EL (cell line): ENCODE measurements around the gene SLC27A6.
"Not testable (repeated sequence)": the region's sequence is repeated elsewhere in the genome, so short reads cannot be mapped to it uniquely, and the experiment has no call there.

Experiments used
- DNase-seq: peaks from one replicate; pipeline ENCODE4 v3.0.0-alpha.2; 2016

Gene SLC27A6, protein sequence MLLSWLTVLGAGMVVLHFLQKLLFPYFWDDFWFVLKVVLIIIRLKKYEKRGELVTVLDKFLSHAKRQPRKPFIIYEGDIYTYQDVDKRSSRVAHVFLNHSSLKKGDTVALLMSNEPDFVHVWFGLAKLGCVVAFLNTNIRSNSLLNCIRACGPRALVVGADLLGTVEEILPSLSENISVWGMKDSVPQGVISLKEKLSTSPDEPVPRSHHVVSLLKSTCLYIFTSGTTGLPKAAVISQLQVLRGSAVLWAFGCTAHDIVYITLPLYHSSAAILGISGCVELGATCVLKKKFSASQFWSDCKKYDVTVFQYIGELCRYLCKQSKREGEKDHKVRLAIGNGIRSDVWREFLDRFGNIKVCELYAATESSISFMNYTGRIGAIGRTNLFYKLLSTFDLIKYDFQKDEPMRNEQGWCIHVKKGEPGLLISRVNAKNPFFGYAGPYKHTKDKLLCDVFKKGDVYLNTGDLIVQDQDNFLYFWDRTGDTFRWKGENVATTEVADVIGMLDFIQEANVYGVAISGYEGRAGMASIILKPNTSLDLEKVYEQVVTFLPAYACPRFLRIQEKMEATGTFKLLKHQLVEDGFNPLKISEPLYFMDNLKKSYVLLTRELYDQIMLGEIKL

DNA sequence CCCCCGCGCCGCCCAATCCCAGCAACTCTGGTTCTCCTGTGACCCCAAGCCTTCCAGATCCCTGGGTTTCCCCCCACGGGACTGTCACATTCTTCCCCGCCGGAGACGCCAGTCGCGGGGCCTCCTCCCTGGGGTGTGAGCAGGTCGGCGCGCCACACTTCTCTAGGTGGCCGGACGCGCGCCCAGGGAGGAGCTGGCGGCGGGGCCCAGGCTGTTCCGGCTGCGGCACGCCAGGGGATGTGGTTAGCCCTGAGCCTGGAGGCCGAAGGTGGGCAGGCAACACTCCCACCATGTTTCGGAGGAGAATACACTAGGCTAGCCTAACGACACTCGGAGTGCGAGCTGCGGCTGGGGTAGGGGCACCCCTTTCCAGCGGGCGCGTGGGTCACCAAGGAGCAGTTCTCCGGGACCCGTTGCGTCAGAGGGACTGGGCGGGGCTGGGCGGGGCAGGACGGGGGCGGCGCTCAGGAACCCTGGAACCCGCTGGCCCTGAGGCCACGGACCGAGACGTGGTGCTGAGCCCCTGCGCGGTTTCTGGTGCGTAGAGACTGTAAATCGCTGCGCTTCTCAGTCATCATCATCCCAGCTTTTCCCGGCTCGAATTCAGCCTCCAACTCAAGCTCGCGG lies at the start of gene SLC27A6:
Gene SLC27A6 (plus strand): TSS at position 478 of the 627 bp plus-strand sequence. CDS start 650 bp downstream, outside the sequence.
- no peak for DNase-seq

DNA sequence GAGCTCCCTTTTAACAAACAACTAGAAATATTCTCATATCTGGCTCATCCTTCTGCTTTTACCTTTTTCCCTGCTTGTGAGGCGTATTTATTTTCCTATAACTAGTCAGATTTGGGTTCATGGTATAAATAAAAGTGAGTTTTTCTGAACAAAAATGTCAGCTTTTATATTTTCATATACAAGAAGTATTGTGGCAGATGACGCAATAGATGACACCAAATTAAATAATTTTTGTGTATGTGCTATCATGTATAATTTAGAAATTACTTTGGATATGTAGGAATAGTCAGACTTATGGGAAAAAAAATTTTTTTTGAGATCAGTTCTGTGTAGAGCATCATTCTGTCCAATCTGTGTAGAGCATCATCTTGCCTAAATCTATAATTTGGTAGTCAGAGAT lies 45.7 kb upstream of the SLC27A6 start:
- DNase-seq: no peak

GRCh38 chr5:128920345-128921215 lies 44.7 kb upstream of the SLC27A6 start:
- peak; percentile 21 for DNase-seq

- no peak for DNase-seq
These were observed 41.0 kb upstream of the SLC27A6 start for GRCh38 chr5:128924299-128924698.

GRCh38 chr5:128925973-128926372 lies 39.3 kb upstream of the SLC27A6 start:
- no peak for DNase-seq

DNA sequence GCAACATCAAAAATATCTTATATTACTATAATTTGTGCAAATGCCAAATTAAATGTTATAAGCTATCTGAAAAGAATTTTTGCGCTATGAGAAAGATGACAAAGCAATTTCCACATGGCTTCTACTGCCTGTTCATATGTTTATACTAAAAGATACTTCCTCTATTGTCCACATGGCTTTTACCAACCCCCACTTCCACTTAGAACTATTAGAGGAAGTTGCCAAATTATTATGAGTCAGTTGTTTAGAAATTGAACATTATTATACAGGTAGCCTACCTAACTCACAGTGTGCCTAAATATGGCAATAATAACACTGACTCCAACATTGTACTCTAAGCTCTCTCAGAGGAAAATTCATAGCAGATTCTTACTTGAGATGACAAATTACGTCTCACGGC lies 37.6 kb upstream of the SLC27A6 start:
- DNase-seq: no peak

GRCh38 chr5:128932232-128932631 lies 33.1 kb upstream of the SLC27A6 start:
- DNase-seq: not testable (repeated sequence)

DNA sequence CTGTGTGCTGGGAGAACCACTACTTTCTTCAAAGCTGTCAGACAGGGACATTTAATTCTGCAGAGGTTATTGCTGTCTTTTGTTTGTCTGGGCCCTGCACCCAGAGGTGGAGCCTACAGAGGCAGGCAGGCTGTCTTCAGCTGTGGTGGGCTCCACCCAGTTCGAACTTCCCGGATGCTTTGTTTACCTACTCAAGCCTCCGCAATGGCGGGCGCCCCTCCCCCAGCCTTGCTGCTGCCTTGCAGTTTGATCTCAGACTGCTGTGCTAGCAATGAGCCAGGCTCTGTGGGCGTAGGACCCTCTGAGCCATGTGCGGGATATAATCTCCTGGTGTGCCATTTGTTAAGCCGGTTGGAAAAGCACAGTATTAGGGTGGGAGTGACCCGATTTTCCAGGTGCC lies 22.2 kb upstream of the SLC27A6 start:
- not testable (repeated sequence) for DNase-seq

- DNase-seq: no peak
These were observed 15.3 kb upstream of the SLC27A6 start for GRCh38 chr5:128949847-128950546.

- not testable (repeated sequence) for DNase-seq
These were observed 14.0 kb upstream of the SLC27A6 start for GRCh38 chr5:128951301-128951700.

DNA sequence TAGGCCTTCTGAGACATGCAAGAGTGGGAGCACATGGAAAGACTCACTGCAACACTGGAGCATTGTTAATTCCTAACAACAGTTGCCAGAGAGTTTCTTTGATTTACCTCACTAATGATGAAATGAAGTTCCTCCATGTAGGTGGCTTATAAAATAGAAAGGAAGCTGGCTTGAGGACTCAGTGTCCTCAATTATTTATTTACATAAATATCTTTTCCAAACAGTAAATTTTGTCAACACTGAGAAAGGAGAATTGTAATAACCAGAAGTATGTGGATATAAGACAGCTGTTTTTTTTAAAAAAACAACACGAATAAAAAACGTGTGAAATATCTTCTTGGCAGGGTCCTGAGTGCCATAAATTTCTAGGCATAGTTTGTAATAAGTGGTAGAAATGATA lies 9.1 kb upstream of the SLC27A6 start:
- no peak for DNase-seq

DNA sequence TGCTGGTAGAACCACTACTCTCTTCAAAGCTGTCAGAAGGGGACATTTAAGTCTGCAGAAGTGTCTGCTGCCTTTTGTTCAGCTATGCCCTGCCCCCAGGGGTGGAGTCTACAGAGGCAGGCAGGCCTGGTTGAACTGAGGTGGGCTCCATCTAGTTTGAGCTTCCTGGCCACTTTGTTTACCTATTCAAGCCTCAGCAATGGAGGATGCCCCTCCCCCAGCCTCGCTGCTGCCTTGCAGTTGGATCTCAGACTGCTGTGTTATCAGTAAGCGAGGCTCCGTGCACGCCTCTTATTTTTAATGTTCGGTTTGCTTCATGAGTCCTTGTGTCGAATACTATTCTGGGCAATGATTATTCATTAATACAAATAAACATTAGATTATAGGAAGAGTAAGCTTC lies 3.1 kb upstream of the SLC27A6 start:
- no peak for DNase-seq

- DNase-seq: no peak
These were observed 482 bp downstream of the SLC27A6 start for GRCh38 chr5:128965638-128966302.

- no peak for DNase-seq
These were observed 1.1 kb downstream of the SLC27A6 start for GRCh38 chr5:128966375-128966774.

- no peak for DNase-seq
These were observed 1.6 kb downstream of the SLC27A6 start for GRCh38 chr5:128966846-128967245.

GRCh38 chr5:128973244-128973643 lies 8.0 kb downstream of the SLC27A6 start:
- DNase-seq: no peak

DNA sequence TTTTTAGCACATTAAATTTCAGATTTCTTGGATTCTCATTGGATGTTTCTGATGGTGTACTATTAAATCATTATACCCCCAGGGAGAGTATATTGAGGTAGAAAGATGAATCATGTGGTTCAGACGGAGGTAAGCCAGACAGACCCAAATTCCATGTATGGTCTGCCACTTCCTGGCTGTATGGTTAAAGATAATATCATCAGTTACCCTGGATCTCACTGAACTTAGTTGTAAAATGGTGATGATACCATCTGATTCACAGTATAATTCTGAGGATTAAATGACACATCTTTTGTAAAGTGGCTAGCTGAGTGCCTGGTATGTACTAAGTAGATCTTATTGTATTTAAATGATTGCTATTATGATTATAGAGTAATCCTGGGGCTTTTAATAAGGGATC lies 9.3 kb downstream of the SLC27A6 start:
- DNase-seq: no peak

GRCh38 chr5:128979761-128980160 lies 14.5 kb downstream of the SLC27A6 start:
- no peak for DNase-seq

DNA sequence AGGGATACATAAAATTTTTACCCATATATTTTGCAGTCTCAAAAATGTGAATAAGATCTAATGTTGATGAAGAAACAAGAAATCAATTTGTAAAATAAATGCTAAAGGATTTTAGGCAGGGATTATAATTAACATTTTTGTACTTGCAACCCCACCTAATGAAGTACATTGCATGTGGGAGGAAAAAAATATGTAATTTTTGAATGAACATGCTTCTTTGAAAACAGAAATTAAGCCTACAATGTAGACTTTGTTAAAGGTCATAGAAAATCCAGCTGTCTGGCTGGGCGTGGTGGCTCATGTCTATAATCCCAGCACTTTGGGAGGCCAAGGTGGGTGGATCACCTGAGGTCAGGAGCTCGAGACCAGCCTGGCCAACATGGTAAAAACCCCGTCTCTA lies 15.6 kb downstream of the SLC27A6 start:
- DNase-seq: no peak

GRCh38 chr5:128984480-128984879 lies 19.2 kb downstream of the SLC27A6 start:
- no peak for DNase-seq

DNA sequence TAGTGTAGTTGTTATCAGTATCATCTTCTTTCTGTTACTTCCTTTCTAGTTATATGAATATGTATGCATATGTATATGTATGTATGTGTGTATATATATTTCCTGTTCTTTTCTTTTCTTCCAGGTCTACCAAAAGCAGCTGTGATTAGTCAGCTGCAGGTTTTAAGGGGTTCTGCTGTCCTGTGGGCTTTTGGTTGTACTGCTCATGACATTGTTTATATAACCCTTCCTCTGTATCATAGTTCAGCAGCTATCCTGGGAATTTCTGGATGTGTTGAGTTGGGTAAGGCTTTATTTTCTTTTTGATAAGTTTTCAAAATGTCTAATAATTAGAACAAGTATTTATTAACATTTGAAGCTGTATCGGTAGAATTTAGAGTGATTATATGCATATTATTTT lies 23.2 kb downstream of the SLC27A6 start:
- DNase-seq: no peak
